GM12874 (cell line): Measurements from ENCODE around the gene SYCP1.

ENCODE experiments used
- CTCF ChIP-seq: IDR thresholded peaks from 2 replicates; pipeline ENCODE4 v1.5.1; 2011; ENCODE audit warnings: low read depth, mild to moderate bottlenecking, control low read depth, low read length, moderate library complexity; ENCODE audit not compliant: insufficient read depth

The SYCP1 gene, protein sequence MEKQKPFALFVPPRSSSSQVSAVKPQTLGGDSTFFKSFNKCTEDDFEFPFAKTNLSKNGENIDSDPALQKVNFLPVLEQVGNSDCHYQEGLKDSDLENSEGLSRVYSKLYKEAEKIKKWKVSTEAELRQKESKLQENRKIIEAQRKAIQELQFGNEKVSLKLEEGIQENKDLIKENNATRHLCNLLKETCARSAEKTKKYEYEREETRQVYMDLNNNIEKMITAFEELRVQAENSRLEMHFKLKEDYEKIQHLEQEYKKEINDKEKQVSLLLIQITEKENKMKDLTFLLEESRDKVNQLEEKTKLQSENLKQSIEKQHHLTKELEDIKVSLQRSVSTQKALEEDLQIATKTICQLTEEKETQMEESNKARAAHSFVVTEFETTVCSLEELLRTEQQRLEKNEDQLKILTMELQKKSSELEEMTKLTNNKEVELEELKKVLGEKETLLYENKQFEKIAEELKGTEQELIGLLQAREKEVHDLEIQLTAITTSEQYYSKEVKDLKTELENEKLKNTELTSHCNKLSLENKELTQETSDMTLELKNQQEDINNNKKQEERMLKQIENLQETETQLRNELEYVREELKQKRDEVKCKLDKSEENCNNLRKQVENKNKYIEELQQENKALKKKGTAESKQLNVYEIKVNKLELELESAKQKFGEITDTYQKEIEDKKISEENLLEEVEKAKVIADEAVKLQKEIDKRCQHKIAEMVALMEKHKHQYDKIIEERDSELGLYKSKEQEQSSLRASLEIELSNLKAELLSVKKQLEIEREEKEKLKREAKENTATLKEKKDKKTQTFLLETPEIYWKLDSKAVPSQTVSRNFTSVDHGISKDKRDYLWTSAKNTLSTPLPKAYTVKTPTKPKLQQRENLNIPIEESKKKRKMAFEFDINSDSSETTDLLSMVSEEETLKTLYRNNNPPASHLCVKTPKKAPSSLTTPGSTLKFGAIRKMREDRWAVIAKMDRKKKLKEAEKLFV

DNA sequence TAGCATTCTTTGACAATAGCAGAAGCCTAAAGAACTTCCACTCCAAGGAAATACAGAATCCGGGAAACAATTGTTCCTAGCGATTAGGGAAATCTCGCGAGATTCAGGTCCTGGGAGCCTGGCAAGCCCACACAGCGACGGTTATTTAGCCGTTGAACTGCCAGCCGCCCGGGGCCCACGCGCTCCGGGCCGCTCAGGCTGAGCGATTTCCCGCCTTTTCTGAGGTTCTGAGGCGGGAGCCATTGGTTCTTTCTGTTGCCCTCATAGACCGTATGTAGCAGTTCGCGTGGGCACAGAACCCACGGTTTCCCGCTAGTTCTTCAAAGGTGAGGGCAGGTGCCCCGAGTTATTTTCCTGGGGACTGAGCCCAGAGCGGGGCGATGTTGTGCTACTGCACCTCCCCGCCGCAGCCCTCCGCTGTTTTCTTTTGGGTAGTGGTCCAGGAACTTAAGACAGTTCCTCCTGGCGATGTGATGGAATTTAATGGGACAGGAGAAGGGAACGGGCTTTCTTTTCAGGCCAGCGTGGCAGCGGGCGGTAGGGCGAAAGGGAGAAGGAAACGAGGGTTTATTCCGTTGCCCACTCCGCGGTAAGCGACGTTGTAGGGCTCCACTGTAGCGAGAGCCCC, at the start of gene SYCP1:
TSS of gene SYCP1 (plus strand) at position 171 of the 628 bp plus-strand sequence. CDS start 602 bp downstream, outside the sequence.
- no peak for TF ChIP-seq CTCF

GRCh38 chr1:114819869-114820268, 34.8 kb upstream of the SYCP1 start:
- TF ChIP-seq CTCF: no peak

DNA sequence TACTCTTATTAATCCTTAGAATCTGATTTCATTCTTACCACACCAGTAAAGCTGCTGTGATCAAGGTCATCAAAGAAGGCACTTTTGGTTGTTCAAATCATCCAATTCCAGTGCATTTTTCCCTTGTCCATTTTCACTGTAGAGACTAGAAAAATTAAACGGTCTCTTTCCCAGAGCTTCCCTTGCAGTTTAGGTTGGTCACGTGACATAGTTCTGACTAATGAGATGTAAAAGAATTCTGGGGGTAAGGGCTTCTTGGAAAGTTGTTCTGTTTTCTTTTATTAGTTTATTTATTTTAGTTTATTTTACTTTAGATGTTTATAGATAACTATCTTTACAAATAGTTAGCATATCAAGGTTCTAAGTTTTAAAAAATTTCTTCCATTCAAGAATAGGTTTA, 34.3 kb upstream of the SYCP1 start:
- TF ChIP-seq CTCF: no peak

DNA sequence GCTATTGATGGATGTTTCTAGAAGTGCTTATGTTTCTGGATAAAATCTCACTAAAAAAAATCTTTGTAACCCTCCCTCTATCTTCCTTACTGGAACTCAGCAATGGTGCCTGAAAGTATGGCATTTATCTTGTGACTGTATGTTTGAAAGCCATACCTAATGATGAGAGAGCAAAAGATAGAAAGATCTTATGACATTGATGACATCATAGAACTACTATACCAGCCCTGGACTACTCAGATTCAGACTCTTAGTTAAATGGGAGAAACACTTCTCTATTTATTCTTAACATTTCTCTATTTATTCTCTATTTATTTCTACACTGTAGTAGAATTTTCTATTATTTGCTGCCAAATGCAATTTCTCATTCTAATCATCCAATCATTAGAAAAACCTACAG, 32.7 kb upstream of the SYCP1 start:
- TF ChIP-seq CTCF: no peak

GRCh38 chr1:114828251-114828650, 26.4 kb upstream of the SYCP1 start:
- TF ChIP-seq CTCF: no peak

DNA sequence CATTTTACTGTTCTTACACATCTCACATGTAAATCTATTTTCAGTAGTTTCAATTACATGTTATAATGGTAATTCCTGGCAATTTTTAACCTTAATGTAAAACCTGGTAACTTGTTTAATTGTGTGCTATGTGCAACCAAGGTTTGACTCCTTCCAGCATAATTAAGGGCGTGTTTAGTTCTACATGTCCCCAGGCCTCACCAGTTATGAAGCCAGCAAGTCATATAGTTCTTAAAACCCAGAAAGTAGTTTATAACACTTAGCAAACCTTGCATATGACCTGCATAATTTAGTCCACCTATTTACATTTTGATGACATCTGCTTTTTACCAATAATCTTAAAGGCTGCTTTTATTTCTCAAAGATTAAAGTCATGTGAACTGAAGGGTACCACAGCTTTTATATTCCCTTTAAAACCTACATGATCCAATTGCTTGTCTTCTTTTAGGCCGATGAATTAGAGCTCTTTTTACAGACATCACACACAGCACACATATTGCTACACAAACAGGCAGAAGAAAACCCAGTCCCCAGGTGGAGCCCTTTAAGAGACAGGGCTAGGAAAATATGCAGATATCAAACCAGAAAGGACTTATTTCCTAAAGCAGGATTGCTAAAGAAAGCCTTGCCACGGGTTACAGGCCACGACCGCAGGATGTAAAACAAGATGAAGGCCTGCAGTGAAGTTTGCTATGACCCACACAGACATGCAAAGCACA, 23.2 kb upstream of the SYCP1 start:
- TF ChIP-seq CTCF: no peak
